Brain microvascular endothelial cell (primary cell): ENCODE results near the gene RAB44.

ENCODE experiments used
- DNase-seq: peaks from one replicate; pipeline ENCODE4 v3.0.0-alpha.2; 2020
- H3K27ac ChIP-seq: fragments of 250-450 bp; sonication (Bioruptor Pico); 2 replicates; pipeline ENCODE4 v1.5.1; 2020; ENCODE audit warnings: mild to moderate bottlenecking, moderate library complexity
- H3K27me3 ChIP-seq: fragments of 250-450 bp; sonication (Bioruptor Pico); replicated peaks from 2 replicates; pipeline ENCODE4 v1.5.1; 2020; ENCODE audit warnings: mild to moderate bottlenecking
- H3K36me3 ChIP-seq: fragments of 250-450 bp; sonication (Bioruptor Pico); replicated peaks from 2 replicates; pipeline ENCODE4 v1.5.1; 2020; ENCODE audit warnings: mild to moderate bottlenecking
- H3K4me3 ChIP-seq: 2 replicates; pipeline ENCODE4 v1.5.1; 2011; ENCODE audit warnings: low read depth, mild to moderate bottlenecking, control low read depth, low read length, moderate library complexity
- CTCF ChIP-seq: IDR thresholded peaks from 2 replicates; pipeline ENCODE4 v1.5.1; 2011; ENCODE audit warnings: low read depth, mild to moderate bottlenecking, moderate library complexity, low read length, control low read depth, inconsistent platforms; ENCODE audit errors: missing control alignments
- in situ Hi-C: cut with HindIII; loops from 2 replicates; pipeline ENCODE4 v1.10.0; 2017; ENCODE audit warnings: low sequenced_read_pairs, low pct_ligation_motif_present

The RAB44 gene

GRCh38 chr6:36757943-36758508 is 60.4 kb downstream of the RAB44 start:
- no peak overlapping the region for H3K4me3 ChIP-seq
- no peaks in the 10 kb centered on the region for H3K27me3 ChIP-seq
- no peak for DNase-seq
- no peak overlapping the region for H3K27ac ChIP-seq
- H3K36me3 ChIP-seq: no peaks in the 10 kb centered on the region
- no peak for TF ChIP-seq CTCF
- in situ Hi-C loops: loop anchor here (25.0 kb wide), 1 partner anchor 254 kb away; the partner anchor contains the start of gene FGD2

- no peak for DNase-seq
- Histone ChIP-seq H3K27ac (no peak overlapping the region), H3K4me3 (no peak overlapping the region), H3K27me3 (no peaks in the 10 kb centered on the region), H3K36me3 (no peaks in the 10 kb centered on the region)
- no peak for TF ChIP-seq CTCF
- in situ Hi-C loops: loop anchor here (25.0 kb wide), 1 partner anchor 254 kb away; the partner anchor contains the start of gene FGD2
Measured at GRCh38 chr6:36758516-36759147, 61.0 kb downstream of the RAB44 start.

GRCh38 chr6:36759148-36759759 is 61.6 kb downstream of the RAB44 start:
- H3K27ac ChIP-seq: no peak overlapping the region
- peak; percentile 98 for TF ChIP-seq CTCF
- in situ Hi-C loops: loop anchor here (25.0 kb wide), 1 partner anchor 253 kb away; the partner anchor contains the start of gene FGD2
- no peaks in the 10 kb centered on the region for H3K36me3 ChIP-seq
- H3K4me3 ChIP-seq: no peak overlapping the region
- DNase-seq: peak; percentile 52
- H3K27me3 ChIP-seq: no peaks in the 10 kb centered on the region

- no peak overlapping the region for H3K4me3 ChIP-seq
- no peak overlapping the region for H3K27ac ChIP-seq
- no peaks in the 10 kb centered on the region for H3K27me3 ChIP-seq
- DNase-seq: no peak
- no peaks in the 10 kb centered on the region for H3K36me3 ChIP-seq
- in situ Hi-C loops: loop anchor here (25.0 kb wide), 1 partner anchor 251 kb away; the partner anchor contains the start of gene FGD2
- TF ChIP-seq CTCF: no peak
Measured at GRCh38 chr6:36760685-36761435, 63.2 kb downstream of the RAB44 start.

GRCh38 chr6:36762123-36762522 is 64.5 kb downstream of the RAB44 start:
- TF ChIP-seq CTCF: no peak
- no peak overlapping the region for H3K4me3 ChIP-seq
- no peak overlapping the region for H3K27ac ChIP-seq
- DNase-seq: no peak
- H3K36me3 ChIP-seq: no peaks in the 10 kb centered on the region
- H3K27me3 ChIP-seq: no peaks in the 10 kb centered on the region
- in situ Hi-C loops: loop anchor here (25.0 kb wide), 1 partner anchor 250 kb away; the partner anchor contains the start of gene FGD2
